IPS-NIHi7 (cell line): ENCODE data around the gene METTL16.

Experiments used
- DNase-seq: peaks from one replicate; pipeline ENCODE4 v3.0.0; 2012; ENCODE audit warnings: mixed read lengths; ENCODE audit errors: extremely low spot score

Gene METTL16

DNA sequence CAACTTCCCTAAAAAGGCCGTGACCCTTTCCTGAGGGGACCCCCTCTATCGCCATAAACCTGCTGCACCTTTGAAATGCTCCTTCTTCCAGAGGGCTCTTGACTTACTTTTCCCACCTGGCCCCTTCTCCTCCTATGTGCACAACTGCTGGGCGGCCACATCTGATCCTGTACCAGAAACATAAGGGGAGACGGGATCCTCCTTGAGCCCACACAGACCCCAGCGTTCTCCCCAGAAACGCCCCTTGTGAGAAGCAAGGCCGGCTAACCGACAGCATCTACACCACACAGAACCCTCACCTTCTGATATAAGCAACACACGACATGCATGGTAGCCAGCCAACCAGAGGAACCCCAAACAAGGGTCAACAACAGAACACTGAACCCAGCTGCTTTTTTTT, 96.6 kb downstream of the METTL16 start:
- DNase-seq, result no peak

DNA sequence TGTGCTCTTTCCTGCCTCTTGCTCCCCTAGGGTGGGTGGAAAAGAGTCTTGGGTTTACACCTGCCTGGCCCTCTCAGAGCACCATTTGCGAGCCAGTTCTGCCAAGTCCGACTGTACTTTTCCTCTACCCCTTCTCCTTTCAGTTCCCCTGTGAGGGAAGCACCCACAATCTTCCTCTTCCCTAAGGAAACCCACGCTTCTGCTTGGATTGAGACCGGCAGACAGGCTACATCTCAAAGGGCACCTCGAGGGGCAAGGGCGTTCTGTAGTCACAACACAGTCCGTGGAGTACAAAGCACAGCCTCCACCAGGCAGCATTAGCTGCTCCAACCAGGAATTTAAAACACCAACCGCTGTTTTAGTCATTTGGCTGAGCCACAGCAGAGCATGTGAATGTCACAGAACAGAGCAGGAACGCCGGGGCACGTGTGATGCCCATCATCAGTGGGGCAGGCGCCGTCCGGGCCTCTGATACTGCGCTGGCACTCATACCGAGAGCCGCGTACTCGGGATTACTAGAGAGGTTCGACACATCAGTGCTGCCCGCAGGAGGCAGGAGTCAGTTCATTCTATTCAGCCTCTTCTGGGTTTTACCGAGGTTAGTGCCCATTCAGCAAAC, 97.1 kb downstream of the METTL16 start:
- no peak for DNase-seq

DNA sequence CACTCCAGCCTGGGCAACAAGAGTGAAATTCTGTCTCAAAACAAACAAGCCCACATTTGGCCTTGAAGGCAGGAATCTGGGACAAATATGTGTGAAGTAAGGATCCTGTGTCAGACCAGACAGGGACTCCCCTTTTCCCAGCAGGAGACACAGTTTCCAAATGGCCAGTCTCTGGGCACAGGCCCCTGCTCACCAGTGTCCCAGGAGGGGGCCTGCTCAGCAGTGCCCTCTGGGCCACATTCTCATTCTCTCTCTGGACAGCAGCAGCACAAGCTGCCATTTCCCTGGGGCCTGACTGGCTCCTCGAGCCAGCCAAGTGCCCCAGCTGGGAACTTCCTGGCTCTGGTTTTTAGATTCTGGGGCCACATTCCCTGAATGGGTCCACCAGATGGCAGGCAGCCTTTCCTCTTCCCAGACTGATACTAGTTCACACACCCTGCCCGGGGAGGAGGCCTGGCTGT, 99.1 kb downstream of the METTL16 start:
- DNase-seq, result peak; percentile 54

DNA sequence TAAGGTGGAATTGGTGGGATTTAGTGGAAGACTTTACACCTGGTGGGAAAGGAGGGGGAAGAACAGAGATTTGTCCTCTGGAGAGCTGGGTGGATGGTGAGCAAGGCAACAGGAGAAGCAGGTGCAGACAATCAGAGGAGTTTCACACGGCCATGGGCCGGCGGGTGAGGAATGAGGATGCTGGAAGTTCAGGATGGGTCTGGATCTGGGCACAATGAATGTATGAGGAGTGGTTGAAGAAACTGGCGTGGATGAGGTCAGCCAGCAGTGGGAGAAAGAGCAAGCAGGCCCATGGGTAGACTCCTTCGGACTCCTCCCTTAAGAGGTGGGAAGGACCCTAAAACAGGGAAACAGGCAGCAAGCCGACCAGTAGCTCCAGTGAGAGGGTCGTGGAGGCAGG, 100.7 kb downstream of the METTL16 start:
- no peak for DNase-seq

DNA sequence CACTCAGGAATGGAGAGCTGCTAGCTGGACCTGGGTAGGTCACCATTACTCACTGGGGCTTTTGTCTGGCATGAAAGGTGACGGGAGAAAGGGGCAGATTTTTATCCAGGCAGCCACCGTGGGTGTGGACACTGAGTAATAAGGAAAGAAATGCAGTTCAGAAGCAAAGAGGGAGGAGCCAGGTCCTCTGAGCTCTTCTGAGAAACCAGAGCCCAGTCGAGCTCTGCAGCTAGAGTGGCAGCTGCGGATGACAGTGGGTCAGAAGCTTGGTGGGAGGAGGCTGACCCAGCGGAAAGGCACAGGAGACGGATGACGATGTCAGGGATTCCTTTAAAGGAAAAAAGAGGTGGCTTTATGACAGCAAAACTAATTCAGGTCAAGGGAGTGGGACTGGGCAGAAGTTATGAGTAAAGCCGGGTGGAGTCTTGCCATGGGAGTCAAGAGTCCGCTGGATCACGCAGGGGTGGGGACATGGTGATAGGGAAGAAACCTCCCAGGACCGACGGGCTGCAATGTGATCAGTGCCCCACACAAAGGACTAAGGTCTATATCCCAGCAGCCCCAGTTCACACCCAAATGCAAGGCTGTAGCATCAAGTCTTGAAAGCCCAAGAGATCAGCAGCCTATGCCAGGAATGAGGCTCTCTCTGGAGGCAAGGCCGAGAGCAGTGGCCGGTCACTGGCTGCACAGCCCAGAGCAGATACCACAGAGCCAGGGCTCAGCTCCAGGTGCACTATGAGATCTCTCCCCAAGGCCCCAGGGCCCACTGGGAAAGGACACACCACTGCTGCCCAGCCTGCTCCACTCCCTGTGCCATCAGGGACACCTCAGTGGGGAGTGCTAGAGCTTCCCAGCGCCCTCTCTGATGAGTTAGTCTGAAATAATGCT, 104.5 kb downstream of the METTL16 start:
- DNase-seq, result no peak

DNA sequence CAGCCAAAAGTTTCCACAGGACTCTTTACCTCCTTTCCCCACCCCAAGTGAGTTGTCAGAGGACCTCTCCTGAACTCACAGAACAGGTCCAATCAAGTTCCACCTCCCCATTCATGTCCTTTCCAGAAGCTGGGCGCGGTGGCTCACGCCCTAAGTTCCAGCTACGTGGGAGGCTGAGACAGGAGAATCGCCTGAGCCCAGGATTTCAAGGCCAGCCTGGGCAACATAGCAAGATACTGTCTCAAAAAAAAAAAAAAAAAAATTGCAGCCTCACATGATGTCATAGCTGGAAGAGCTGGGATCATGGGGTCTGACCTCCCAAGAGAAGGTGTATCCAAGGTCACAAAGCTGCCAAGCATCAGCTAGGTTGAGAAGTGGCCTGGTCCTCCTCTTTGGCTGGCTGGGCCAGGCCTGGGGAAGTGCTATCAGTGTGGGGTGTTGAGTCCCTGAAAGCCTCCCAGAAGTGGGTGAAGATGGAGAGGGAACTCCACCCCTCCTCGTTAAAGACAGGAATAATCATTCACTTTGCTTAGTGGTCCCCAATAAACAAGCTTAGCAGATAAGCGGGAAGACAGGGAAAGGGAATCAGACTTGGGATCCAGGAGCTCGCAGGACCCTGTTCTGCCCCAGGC, 105.3 kb downstream of the METTL16 start:
- DNase-seq, result no peak

DNA sequence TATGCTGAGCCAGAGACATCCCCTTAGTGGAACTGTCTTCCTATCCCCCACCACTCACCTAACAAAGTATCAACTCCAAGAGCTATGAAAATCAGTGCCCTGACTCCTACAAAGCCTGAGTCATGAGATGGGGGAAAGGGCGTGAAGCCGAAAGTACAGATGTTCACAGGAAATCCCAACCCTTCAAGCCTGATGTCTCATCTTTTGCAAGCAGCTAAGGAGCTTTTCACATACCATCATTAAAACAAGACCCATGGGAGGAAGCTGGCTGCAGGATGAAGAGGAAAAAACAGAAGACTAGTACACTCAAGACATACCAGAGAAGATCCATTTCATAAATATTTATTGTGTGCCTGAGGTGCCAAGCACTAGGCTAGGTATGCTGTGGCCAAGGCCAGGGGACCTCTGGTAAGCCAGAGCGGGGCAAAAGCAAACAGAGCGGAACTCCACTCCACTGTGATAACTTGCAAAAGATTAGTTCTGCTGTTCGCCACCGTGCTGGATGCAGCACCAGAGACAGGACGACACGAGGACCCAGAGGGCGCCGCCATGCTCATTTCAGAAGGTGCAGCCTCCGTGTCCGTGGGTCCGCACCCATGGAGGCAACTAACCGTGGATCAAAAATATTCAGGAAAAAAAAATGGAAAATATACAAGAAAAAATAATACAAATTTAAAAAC, 106.3 kb downstream of the METTL16 start:
- DNase-seq, result no peak

DNA sequence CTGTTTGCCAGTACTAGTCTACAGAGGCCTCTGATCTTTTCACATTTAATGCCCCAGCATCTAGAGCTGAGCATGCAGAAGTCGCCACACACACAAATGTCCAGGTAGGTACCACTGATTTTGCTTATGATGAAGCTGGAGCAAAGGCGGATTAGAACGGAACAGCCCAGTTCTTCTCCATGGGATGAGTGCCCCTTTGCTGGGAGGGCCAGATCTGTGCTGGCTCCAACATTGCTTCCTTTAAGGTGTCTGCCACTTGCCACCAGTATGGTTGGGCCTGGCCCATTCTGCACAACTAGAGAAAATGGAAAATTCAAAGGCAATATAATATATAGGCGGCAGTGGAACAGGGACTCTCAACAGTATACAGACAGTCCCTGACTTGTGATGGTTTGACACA, 108.6 kb downstream of the METTL16 start:
- DNase-seq, result no peak

DNA sequence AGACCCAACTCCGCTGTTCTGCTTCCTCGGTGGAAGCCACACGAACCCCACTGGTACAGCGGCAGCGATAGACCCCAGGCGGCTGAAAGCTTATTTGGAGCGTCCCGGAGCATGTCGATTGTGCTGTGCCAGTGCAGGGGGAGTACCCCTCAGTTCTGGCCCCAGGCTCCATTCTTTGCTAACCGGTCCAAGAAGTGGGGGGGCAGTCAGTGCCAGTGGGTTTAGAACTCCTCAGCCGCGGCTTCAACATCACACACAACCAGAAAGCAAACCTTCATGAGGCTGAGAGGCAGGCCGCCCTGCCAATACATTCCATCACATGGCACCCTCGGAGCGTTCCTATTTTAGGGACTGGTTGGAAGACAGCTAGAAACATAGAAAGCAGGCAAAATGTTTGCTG, 109.1 kb downstream of the METTL16 start:
- DNase-seq, result no peak

DNA sequence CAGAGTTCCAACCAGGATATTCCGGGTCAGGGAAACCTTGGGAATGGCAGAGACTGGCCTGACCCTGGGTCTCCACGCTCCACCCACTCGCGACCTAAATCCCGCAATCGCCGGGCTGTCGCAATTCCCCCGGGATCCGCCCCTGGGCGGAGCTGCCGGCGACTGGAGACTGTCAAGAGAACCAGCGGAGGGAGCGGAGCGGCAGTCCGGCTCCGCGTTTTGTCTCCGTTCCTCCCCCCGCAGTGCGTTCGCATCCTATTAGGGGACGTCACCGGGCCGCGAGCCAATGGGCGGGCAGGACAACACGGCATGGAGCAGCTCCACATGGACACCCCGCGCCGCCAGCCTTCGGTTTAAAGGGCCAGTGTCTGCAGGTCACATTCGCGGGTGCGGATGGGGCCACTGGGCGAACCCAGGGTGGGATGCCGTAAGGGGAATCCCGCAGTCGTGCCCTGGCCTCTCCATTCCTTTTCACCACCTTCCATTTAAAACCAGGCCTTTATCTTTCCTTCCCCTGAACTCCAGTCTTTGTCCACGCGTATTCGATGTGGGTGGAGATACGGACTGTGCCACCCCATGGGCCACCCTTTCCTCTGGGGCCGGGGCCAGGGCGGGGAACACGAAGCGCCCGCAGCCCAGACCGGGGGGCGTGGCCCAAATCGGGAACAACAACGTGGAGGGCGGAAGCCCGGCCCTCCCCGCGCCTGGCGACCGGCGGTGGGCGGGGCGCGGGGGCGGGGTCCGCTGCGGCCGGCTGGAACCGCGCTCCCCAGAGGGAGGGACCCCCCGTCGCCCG, 110.1 kb downstream of the METTL16 start:
- peak; percentile 92 for DNase-seq

DNA sequence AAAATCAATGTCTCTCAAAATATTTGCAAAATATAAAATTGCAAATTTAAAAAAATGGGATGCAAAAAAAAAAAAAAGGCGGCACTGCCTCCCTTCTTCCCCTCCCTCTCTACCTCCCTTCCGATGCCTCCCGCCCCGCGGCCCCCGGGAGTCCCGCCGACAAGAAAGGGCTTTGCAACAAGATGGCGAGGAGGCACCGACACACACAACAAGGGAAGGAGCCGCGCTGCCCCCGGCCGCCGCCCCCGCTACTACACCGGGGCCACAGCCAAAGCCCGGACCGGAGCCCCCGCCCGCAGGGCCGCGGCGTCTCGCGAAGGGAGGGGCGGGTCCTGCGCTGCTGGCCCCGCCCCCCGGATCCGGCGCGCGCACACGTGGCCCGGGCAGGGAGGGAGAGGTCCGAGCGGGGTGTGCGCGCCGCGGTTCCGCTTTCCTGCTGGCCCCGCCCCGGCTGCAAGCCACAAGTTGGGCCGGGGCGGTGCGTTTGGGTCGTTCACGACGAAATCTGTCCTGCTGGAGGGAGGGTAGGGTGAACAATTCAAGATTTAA, 110.7 kb downstream of the METTL16 start, which contains the start of gene MNT:
MNT (minus strand) TSS at position 184 of the 549 bp plus-strand sequence. CDS start 348 bp downstream, outside the sequence.
- DNase-seq, result peak; percentile 85

DNA sequence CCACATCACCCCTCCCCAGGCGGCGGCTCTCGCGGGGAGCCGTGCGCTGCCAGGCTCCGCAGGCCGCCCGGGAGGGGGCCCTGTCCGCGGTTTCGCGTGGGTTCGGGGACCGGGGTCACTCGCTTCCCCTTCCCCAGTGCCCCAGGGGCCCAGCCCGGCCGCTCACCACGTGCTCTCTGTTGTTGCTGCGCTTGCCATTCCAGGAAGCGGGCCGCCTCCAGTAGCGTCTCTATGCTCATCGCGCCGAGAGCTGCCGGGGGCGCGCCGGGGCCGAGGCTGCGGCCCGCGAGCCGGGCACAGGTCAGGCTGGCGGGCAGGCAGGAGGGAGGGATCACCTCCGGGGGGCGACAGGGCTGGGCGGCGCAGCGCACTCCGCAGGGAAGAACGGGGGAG, 111.2 kb downstream of the METTL16 start:
- DNase-seq, result no peak

DNA sequence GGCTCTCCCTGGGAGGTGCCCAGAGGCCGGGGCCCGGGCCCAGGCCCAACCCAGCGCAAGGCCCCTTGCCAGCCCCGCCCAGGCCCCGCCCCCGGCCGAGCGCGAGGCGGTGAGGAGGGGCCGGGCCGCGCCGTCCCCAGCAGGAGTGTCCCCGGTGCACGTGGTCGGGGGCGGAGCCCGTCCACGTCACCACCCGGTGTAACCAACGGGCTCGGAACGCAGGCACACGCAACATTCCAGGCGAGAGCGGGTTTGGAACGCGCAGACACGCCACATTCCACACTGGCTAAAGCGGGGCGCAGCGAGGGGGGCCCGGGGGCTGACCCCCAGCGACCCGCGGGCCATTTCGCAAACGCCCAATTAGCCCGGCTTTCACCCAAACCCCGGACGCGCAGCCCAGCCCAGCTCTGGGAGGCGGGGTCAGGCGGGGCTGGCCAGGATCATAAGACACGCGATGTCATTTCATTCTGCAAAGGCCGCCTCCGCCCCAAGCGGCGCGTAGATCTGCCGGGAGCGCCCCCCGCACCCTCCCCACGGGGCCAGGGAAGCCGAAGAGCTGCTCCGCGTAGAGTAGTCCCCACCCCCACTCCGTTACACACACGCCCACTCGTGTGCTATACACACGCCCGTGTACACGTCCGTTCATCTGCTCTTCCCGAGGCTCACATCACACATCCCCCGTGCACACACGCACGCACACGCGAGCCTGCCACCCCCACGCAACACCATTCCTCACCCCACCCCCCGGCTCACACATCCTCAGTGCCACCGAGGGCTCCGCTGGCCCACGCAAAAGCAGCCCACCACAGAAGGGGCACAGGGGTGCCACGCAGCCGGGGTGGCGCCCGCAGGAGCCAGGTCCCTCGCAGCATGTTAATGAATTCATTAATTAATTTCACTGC, 111.9 kb downstream of the METTL16 start:
- peak; percentile 85 for DNase-seq

DNA sequence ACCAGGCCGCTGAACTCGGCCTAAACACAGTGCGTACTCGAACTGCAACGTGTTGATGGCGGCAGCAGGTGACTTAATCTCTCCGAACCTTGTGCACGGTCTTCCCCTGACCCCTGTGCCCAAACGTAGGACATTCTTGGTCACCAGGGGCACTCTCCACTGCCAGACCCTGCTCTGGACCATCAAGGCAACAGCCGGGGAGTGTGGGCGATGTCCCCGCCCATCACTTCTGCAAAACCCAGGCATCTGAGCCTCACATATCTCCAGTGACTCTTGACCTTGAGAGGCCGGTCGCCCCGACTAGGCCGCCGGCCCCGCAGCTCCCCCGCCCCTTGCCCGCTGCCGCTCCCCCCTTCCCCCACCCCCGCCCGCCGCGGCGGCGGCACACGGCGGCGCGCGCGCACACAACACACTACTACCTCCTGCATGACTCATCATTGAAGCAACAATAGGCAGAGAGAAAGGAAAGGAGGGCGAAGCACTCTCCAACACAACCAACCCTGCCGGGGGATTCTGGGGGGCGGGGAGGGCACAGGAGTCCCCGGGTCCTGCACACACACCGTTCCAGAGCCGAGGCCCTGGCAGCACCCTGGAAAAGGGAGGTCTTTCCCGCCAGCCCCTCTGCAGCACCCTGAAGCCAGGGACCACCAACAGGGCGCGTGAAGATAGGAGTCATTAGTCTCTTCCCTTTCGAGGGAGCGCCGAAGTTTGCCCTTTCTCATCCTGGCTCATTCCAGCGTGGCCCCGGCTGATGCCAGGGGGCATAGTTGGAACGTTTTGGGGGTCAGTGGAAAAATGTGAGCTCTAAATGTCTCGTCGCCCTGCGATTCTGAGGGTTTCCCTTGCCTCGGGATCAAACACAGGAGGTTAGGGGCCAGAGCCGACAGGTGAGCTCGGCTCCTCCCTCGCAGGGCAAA, 112.8 kb downstream of the METTL16 start:
- no peak for DNase-seq

DNA sequence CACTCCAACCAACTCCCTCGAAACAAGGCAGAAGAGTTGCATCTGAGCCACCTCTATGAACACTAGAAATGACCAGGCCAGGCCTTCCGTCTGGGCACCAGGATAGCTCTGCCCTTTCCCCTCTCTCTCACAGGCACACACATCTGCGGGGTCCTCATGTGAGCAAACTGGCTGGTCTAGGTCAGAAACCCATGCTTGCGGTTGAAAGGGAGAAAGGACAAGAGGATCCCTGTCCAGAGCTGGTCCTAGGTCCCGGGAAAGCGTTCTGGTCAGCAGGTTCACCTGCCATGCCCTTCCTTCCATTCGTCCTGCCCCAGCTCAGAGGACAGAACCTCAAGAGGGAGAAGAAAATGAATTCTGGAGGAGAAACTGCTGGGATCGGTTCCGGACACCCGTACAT, 113.5 kb downstream of the METTL16 start:
- DNase-seq, result no peak

DNA sequence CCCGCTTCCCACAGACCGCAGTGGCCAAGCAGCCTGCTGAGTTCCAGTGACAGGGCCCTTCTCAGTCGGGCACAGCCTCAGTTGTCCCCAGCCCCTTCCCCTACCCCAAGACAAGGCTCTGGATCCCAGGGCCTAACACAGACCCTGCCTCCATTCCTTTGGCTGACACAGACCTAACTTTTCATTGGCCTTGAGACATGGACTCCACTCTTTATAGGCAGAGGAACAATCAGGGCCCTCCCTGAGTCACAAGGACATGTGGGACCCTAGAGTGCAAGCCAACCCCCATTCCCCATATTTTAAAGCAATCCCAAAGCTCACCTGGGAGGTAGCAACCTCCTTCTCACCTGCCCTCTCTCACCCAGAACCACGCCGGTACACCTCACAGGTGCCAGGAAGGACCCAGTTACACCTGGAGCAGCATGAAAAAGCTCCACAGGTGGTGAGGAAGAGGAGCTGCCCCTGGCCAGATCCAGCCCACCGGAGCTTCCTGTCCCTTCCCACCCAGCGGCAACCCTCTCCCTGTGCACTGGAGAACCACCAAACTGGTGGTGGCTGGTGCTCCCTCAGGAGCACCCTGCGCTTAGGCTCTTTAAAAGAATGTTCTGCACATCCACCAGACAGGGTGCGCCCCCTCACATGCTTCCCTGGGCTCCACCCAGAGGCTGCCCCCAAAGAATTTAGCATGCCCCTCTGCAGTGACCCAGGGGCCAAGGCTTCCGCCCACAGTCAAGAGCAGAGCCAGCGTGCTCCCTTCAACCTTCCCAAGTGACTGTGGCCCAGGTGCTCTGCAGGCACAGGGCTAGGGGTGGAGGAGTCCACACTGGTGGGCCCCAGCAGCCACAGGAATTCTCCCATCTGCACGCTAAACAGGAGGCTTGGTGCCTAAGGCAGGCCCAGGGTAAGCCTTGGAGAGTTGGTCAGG, 114.2 kb downstream of the METTL16 start:
- DNase-seq, result no peak

DNA sequence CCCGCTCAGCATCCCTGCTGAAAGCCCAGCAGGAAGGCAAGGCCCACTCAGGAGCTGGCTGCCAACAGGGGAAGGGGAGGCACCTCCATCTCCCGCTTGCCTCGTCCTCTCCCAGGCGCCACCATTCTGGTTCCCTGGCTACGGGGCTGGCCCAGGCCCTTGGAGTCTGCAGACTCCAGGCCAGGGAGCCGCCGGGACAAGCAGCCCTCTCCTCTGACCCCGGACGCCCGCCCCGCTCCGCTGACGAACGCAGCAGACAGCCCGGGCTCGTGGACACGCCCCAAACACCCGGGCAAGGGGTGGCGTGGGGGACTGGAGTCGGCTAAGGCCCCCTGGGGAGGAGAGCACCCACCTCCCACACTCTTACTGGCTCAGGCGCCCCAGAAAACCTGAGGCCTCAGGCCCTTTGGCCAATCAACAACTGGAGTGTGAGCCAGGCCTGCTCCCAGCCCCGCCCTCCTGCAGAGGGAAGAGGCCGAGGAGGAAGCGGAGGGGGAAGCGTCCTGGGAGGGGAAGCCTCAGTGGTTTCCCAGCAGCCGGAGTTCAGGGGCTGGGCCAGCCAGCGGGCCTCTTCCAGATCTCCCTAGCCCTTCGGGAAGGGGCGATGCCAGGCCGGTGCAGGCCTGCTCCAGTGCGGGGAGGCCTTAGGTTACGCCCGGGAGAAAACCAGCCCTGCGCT, 115.0 kb downstream of the METTL16 start:
- DNase-seq, result peak; percentile 74
